Measurements from ENCODE around the gene WDR35.

WDR35 gene

DNA sequence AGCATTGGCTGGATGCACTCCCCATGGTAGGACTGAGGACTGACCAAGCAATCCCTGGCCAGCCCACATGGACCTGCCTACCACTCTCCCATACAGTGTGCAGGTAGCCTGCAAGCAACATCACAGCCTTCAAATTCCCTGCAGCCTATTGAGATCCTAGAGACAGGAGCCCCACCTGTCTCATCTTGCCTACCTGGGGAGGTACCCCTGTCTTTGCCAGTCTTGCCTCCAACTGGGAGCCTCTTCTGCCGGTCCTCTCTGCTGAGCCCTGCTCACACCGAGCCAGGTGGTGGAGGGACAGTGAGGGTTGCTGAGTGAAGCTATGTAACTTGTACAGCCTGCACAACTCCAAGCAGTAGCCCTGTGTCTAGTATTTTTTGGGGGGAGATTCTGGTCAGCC is 118.1 kb downstream of the WDR35 start (continued):
- no peak for TF ChIP-seq GLIS3 (CRISPR knock-in tag; IDR thresholded peaks at IDR 0.05)
- TF ChIP-seq ZNF565 (CRISPR knock-in tag; conservative IDR thresholded peaks at IDR 0.05; ENCODE audit: low read depth) = no peak
- no peak for TF ChIP-seq ZFP30 (CRISPR knock-in tag; IDR thresholded peaks at IDR 0.05)
- TF ChIP-seq PPARA (CRISPR knock-in tag; IDR thresholded peaks at IDR 0.05; ENCODE audit: borderline replicate concordance) = no peak
- TF ChIP-seq ZNF70 (CRISPR knock-in tag; IDR thresholded peaks at IDR 0.05) = no peak
- no peak for TF ChIP-seq RARB (CRISPR knock-in tag; IDR thresholded peaks at IDR 0.05)

DNA sequence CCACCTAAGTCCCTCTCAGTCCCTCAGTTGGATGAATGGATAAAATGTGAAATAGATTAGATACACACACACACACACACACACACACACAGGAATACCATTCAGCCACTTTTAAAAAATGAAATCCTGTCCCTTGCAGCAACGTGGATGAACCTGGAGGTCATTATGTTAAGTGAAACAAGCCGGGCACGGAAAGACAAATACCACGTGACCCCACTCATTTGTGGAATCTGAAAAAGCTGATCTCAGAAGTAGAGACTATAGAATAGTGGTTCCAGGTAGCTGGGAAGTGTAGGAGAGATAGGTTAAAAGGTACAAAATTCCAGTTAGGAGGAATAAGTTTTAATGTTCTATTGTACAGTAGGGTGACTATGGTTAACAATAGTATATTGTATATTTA is 119.1 kb downstream of the WDR35 start:
- no peak for ATAC-seq
- TF ChIP-seq SNAI2 (CRISPR knock-in tag; IDR thresholded peaks at IDR 0.05) (no peak), ESRRG (CRISPR knock-in tag; IDR thresholded peaks at IDR 0.05) (no peak), PPARA (CRISPR knock-in tag; IDR thresholded peaks at IDR 0.05; ENCODE audit: borderline replicate concordance) (no peak), OSR1 (CRISPR knock-in tag; IDR thresholded peaks at IDR 0.05) (no peak), ZNF8 (CRISPR knock-in tag; IDR thresholded peaks at IDR 0.05) (no peak), ZC3H10 (CRISPR knock-in tag; IDR thresholded peaks at IDR 0.05) (no peak), RARB (CRISPR knock-in tag; IDR thresholded peaks at IDR 0.05) (no peak), ISL1 (CRISPR knock-in tag; IDR thresholded peaks at IDR 0.05) (no peak), CSDC2 (CRISPR knock-in tag; IDR thresholded peaks at IDR 0.05) (no peak), BACH2 (CRISPR knock-in tag; IDR thresholded peaks at IDR 0.05; ENCODE audit: borderline replicate concordance) (no peak), TOX (CRISPR knock-in tag; IDR thresholded peaks at IDR 0.05; ENCODE audit: borderline replicate concordance) (no peak), TCF4 (CRISPR knock-in tag; IDR thresholded peaks at IDR 0.05; ENCODE audit: borderline replicate concordance) (no peak)
- TF ChIP-seq, protein P1, sequence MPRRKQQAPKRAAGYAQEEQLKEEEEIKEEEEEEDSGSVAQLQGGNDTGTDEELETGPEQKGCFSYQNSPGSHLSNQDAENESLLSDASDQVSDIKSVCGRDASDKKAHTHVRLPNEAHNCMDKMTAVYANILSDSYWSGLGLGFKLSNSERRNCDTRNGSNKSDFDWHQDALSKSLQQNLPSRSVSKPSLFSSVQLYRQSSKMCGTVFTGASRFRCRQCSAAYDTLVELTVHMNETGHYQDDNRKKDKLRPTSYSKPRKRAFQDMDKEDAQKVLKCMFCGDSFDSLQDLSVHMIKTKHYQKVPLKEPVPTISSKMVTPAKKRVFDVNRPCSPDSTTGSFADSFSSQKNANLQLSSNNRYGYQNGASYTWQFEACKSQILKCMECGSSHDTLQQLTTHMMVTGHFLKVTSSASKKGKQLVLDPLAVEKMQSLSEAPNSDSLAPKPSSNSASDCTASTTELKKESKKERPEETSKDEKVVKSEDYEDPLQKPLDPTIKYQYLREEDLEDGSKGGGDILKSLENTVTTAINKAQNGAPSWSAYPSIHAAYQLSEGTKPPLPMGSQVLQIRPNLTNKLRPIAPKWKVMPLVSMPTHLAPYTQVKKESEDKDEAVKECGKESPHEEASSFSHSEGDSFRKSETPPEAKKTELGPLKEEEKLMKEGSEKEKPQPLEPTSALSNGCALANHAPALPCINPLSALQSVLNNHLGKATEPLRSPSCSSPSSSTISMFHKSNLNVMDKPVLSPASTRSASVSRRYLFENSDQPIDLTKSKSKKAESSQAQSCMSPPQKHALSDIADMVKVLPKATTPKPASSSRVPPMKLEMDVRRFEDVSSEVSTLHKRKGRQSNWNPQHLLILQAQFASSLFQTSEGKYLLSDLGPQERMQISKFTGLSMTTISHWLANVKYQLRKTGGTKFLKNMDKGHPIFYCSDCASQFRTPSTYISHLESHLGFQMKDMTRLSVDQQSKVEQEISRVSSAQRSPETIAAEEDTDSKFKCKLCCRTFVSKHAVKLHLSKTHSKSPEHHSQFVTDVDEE (CRISPR knock-in tag; IDR thresholded peaks at IDR 0.05) = no peak
- TF ChIP-seq, protein P2, sequence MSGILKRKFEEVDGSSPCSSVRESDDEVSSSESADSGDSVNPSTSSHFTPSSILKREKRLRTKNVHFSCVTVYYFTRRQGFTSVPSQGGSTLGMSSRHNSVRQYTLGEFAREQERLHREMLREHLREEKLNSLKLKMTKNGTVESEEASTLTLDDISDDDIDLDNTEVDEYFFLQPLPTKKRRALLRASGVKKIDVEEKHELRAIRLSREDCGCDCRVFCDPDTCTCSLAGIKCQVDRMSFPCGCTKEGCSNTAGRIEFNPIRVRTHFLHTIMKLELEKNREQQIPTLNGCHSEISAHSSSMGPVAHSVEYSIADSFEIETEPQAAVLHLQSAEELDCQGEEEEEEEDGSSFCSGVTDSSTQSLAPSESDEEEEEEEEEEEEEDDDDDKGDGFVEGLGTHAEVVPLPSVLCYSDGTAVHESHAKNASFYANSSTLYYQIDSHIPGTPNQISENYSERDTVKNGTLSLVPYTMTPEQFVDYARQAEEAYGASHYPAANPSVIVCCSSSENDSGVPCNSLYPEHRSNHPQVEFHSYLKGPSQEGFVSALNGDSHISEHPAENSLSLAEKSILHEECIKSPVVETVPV (CRISPR knock-in tag; IDR thresholded peaks at IDR 0.05) = no peak
- TF ChIP-seq, protein P3, sequence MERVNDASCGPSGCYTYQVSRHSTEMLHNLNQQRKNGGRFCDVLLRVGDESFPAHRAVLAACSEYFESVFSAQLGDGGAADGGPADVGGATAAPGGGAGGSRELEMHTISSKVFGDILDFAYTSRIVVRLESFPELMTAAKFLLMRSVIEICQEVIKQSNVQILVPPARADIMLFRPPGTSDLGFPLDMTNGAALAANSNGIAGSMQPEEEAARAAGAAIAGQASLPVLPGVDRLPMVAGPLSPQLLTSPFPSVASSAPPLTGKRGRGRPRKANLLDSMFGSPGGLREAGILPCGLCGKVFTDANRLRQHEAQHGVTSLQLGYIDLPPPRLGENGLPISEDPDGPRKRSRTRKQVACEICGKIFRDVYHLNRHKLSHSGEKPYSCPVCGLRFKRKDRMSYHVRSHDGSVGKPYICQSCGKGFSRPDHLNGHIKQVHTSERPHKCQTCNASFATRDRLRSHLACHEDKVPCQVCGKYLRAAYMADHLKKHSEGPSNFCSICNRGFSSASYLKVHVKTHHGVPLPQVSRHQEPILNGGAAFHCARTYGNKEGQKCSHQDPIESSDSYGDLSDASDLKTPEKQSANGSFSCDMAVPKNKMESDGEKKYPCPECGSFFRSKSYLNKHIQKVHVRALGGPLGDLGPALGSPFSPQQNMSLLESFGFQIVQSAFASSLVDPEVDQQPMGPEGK (CRISPR knock-in tag; IDR thresholded peaks at IDR 0.05; ENCODE audit: borderline replicate concordance) = no peak
- TF ChIP-seq, protein P4, sequence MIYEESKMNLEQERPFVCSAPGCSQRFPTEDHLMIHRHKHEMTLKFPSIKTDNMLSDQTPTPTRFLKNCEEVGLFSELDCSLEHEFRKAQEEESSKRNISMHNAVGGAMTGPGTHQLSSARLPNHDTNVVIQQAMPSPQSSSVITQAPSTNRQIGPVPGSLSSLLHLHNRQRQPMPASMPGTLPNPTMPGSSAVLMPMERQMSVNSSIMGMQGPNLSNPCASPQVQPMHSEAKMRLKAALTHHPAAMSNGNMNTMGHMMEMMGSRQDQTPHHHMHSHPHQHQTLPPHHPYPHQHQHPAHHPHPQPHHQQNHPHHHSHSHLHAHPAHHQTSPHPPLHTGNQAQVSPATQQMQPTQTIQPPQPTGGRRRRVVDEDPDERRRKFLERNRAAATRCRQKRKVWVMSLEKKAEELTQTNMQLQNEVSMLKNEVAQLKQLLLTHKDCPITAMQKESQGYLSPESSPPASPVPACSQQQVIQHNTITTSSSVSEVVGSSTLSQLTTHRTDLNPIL (CRISPR knock-in tag; IDR thresholded peaks at IDR 0.05; ENCODE audit: low read depth) = no peak

DNA sequence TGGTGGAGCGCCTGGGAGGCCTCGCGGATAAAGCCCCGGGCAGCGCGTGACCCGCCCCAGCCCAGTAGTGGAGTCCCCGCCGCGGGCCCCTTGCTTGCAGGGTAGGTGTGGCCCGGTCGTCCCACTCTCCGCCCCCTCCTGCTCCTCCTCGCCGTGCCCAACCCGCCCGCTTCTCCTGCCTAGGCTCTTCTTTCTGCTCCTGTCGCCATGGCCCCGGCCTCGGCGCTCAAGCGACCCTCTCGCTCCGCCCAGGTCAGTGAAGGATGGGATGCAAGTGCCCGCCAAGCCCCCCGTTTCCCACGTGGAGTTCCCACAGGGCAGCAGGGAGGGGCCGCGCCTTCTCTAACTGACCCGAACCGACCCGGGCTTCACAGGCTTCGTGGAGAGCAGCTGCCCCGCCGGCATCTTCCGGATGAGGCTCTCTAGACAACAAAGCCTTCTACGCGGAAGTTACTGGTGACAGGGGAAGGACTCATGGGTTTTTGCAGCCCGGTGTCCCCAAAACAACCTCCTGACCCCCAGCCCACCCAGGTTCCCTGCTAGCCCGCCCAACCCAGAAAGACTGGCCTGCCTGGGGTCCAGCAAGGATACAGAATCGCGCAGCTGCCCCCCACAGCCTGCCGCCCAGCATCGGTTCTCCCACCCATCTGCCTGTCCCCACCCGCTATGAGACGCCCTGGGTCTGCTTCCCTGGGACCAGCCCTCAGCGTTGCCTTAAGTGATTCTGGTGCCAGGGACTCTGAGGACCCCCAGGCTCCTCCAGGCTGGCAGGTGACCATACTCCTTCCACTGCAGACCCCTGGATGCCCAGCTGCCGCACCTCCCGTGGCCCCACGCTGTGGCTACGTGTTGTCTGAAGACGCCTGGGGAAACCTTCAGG is 121.0 kb downstream of the WDR35 start:
- no peak for ATAC-seq
- TF ChIP-seq, protein P2 (CRISPR knock-in tag; IDR thresholded peaks at IDR 0.05) = no peak
- TF ChIP-seq ZNF70 (CRISPR knock-in tag; IDR thresholded peaks at IDR 0.05) = no peak
- TF ChIP-seq TCF4 (CRISPR knock-in tag; IDR thresholded peaks at IDR 0.05; ENCODE audit: borderline replicate concordance) = no peak
- no peak for TF ChIP-seq RARB (CRISPR knock-in tag; IDR thresholded peaks at IDR 0.05)
- TF ChIP-seq BACH2 (CRISPR knock-in tag; IDR thresholded peaks at IDR 0.05; ENCODE audit: borderline replicate concordance) = no peak
- TF ChIP-seq, protein P1 (CRISPR knock-in tag; IDR thresholded peaks at IDR 0.05) = no peak
- TF ChIP-seq PPARA (CRISPR knock-in tag; IDR thresholded peaks at IDR 0.05; ENCODE audit: borderline replicate concordance) = no peak
- TF ChIP-seq ZFP30 (CRISPR knock-in tag; IDR thresholded peaks at IDR 0.05) = no peak
- TF ChIP-seq, protein P4 (CRISPR knock-in tag; IDR thresholded peaks at IDR 0.05; ENCODE audit: low read depth) = no peak
- TF ChIP-seq, protein P5, sequence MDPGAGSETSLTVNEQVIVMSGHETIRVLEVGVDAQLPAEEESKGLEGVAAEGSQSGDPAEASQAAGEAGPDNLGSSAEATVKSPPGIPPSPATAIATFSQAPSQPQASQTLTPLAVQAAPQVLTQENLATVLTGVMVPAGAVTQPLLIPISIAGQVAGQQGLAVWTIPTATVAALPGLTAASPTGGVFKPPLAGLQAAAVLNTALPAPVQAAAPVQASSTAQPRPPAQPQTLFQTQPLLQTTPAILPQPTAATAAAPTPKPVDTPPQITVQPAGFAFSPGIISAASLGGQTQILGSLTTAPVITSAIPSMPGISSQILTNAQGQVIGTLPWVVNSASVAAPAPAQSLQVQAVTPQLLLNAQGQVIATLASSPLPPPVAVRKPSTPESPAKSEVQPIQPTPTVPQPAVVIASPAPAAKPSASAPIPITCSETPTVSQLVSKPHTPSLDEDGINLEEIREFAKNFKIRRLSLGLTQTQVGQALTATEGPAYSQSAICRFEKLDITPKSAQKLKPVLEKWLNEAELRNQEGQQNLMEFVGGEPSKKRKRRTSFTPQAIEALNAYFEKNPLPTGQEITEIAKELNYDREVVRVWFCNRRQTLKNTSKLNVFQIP (CRISPR knock-in tag; IDR thresholded peaks at IDR 0.05; ENCODE audit: borderline replicate concordance, low read depth) = no peak
